Psoas muscle (tissue), 8 donors: ENCODE data around the gene MAK. TPM values are rescaled to one million over a fixed set of nuclear protein-coding genes. Genes with fewer than 3 reads are reported as not detected.
"Not testable (repeated sequence)": the region's sequence is repeated elsewhere in the genome, so short reads cannot be mapped to it uniquely, and the experiment has no call there.

Experiments
- ATAC-seq, 4 donors: fragments of 200-7000 bp; cut with Tn5 transposase; one replicate each; pipeline ENCODE4 v1.9.1; 2020; ENCODE audit warnings: moderate library complexity in 3 of 4, mild to moderate bottlenecking in 2 of 4
- DNase-seq, 2 donors: peaks; one replicate each; pipeline ENCODE4 v3.0.0-alpha.2; 2020
- H3K27ac ChIP-seq: fragments of 200-600 bp; one replicate; pipeline ENCODE4 v1.8.0; 2022
- H3K27me3 ChIP-seq, 3 donors: fragments of 200-600 bp in 1 of 3; one replicate each; pipeline versions ENCODE4 v1.6.1 to v1.8.0; 2013 to 2022; ENCODE audit warnings: low read length in 2 of 3, mild to moderate bottlenecking in 2 of 3, moderate library complexity in 1 of 3; ENCODE audit not compliant: insufficient read depth in 3 of 3
- H3K36me3 ChIP-seq, 2 donors: fragments of 200-600 bp in 1 of 2; one replicate each; pipeline versions ENCODE4 v1.6.1 to v1.8.0; 2013 to 2022; ENCODE audit warnings: low read depth in 1 of 2, mild to moderate bottlenecking in 1 of 2, moderate library complexity in 1 of 2; ENCODE audit not compliant: insufficient read depth in 1 of 2
- H3K4me1 ChIP-seq: fragments of 200-600 bp; one replicate; pipeline ENCODE4 v1.8.0; 2022
- H3K4me3 ChIP-seq: fragments of 200-600 bp; one replicate; pipeline ENCODE4 v1.8.0; 2022; ENCODE audit warnings: mild to moderate bottlenecking
- H3K9me3 ChIP-seq: fragments of 200-600 bp; one replicate; pipeline ENCODE4 v1.8.0; 2022
- CTCF ChIP-seq: fragments of 200-600 bp; IDR thresholded peaks from one replicate; pipeline ENCODE4 v1.8.0; 2022; ENCODE audit warnings: antibody characterized with exemption
- WGBS, 3 donors: extraction: QIAGEN DNeasy Blood & Tissue Kit; methylation state at CpG; one replicate each; pipeline versions ENCODE4 v1.1.6 to v1.1.7; 2013; 5-methylcytosine and 5-hydroxymethylcytosine counted together
- intact Hi-C, 2 donors: fragments of 100-400 bp; cut with DNase I; formaldehyde crosslinking; loops; one replicate each; pipeline versions ENCODE4 v1.11.0 to v1.14.2; 2022
- polyA plus RNA-seq, 3 donors: library from polyadenylated mRNA; stranded (reverse); fragments of 200-250 nt; gene quantifications; one replicate each; pipeline ENCODE4 v1.2.3, GENCODE V29; 2013
- total RNA-seq, 4 donors: library from RNA; stranded (reverse); fragmentation: NEBNext Ultra II Directional in 2 of 4; extraction: Animal tissue kit (Norgen Biotek cat#: 25700) in 2 of 4; gene quantifications; one replicate each; pipeline versions ENCODE4 v1.2.1 to v1.2.4, GENCODE V29; 2021 to 2023
- donor health status: healthy with polysubstance abuse.
- donor health status: DM: no; HTN: no; CAD: no; lungs with moderate emphysema.
- donor health status: Bipolar disorder and iron deficiency.
- donor health status: healthy.
- donor health status: DM: yes; HTN: yes; CAD: no.
- donor health status: DM: no; HTN: no; CAD: no.
- donor health status: DM: no; HTN: no; CAD: no.
- donor health status: DM: yes; HTN: yes; CAD: no.

Gene MAK
- total and polyA plus RNA-seq, 7 donors, result 0.01 to 0.09 (median 0.03) TPM; not detected in 4

GRCh38 chr6:10862361-10862760 is 24.0 kb upstream of the MAK start:
- no peak for ATAC-seq
- intact Hi-C loops, result no loop called here
- WGBS, 3 donors, result 58 to 62% (median 59%) methylated on average over 4 of the region's 4 CpGs

DNA sequence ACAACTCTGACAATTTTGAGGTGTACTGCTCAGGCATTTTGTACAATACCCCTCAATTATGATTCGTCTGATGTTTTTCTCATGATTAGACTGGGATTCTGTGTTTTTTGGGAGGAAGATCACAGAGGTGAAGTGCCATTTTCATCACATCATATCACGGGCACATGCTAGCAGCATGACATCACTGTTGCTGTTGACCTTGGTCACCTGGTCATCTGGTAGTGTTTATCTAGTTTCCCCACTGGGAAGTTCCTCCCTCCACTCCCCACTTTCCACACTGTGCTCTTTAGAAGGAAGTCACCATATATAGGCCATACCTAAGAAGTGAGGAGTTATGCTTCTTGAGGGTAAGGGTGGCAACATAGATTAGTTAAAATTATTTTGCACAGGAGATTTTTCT is 22.7 kb upstream of the MAK start:
- 83 to 89% (median 88%) methylated on average over 2 of the region's 2 CpGs for WGBS, 3 donors
- intact Hi-C loops, result no loop called here
- no peaks in the 10 kb centered on the region for H3K4me1 ChIP-seq
- H3K4me3 ChIP-seq, result no peak overlapping the region
- TF ChIP-seq CTCF, result no peak
- no peaks in the 10 kb centered on the region for H3K9me3 ChIP-seq
- no peaks in the 10 kb centered on the region for H3K27me3 ChIP-seq
- H3K36me3 ChIP-seq, result no peaks in the 10 kb centered on the region
- no peak for ATAC-seq
- H3K27ac ChIP-seq, result no peak overlapping the region
- no peak for DNase-seq

More at GRCh38 chr6:10862361-10862760, 24.0 kb upstream of the MAK start:
- TF ChIP-seq CTCF, result no peak
- Histone ChIP-seq H3K4me3 (no peak overlapping the region), H3K4me1 (no peaks in the 10 kb centered on the region), H3K27ac (no peak overlapping the region), H3K9me3 (no peaks in the 10 kb centered on the region), H3K27me3 (no peaks in the 10 kb centered on the region), H3K36me3 (no peaks in the 10 kb centered on the region)
- no peak for DNase-seq

GRCh38 chr6:10857259-10857658 is 18.9 kb upstream of the MAK start:
- intact Hi-C loops, result no loop called here
- WGBS, 3 donors, result 76 to 81% (median 81%) methylated on average over 2 of the region's 2 CpGs
- TF ChIP-seq CTCF, result no peak
- Histone ChIP-seq H3K27ac (no peak overlapping the region), H3K4me1 (no peaks in the 10 kb centered on the region), H3K9me3 (peaks cover 6% of the 10 kb centered on the region), H3K4me3 (no peak overlapping the region), H3K27me3 (no peaks in the 10 kb centered on the region), H3K36me3 (no peaks in the 10 kb centered on the region)
- no peak for DNase-seq
- no peak for ATAC-seq

DNA sequence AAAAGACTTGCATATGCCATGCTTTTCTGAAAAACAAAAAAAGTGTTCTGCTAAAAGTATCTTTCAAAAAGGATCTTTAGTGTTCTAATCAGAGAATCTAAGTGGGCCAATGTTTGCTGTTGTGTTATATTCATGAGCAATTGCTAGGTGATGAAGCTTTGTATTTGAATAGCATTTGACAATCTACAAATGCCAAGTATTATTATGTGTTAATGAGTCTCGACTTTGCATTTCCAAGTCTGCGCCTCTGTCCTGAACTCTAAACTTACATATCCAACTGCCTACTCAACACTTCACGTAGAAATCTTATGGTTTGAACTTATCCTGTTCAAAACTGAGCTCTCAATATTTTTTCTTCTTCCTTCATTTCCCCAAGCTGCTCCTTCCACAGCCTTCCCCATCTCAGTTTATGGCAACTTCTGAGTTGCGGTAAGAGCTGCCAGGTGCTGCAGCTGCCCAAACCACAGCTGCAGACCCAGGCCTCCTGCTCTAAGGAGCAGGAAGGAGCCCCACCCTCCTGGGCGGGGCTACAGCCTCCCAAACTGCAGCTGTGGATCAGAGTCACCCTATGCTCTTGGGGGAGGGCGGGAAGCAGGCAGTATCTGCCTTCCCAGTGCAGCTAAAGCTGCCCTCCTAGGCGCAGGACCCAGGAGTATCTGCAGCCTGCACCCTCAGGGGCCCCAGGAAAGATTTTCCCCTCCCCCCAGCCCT is 16.7 kb upstream of the MAK start:
- no peak for TF ChIP-seq CTCF
- WGBS, 3 donors, result 66 to 83% (median 80%) methylated on average over 7 of the region's 7 CpGs
- no peak overlapping the region for H3K4me3 ChIP-seq

DNA sequence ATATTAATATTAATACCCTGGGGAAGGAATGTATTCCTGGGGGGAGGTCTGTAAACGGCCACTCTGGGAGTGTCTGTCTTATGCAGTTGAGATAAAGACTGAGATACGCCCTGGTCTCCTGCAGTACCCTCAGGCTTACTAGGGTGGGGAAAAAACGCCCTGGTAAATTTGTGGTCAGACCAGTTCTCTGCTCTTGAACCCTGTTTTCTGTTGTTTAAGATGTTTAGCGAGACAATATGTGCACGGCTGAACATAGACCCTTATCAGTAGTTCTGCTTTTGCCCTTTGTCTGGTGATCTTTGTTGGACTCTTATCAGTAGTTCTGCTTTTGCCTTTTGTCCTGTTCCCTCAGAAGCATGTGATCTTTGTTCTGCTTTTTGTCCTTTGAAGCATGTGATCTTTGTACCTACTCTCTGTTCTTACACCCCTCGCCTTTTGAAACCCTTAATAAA is 15.5 kb upstream of the MAK start:
- H3K36me3 ChIP-seq, intact Hi-C loops, H3K9me3 ChIP-seq, H3K4me1 ChIP-seq, DNase-seq, ATAC-seq, H3K4me3 ChIP-seq, H3K27me3 ChIP-seq, H3K27ac ChIP-seq: not testable (repeated sequence)
- 83 to 88% (median 86%) methylated on average over 6 of the region's 6 CpGs for WGBS, 3 donors

More for the DNA sequence above, 16.7 kb upstream of the MAK start:
- Histone ChIP-seq H3K4me1 (no peaks in the 10 kb centered on the region), H3K9me3 (peaks cover 6% of the 10 kb centered on the region), H3K27me3 (no peaks in the 10 kb centered on the region), H3K36me3 (no peaks in the 10 kb centered on the region), H3K27ac (no peak overlapping the region)
- ATAC-seq (no peak), DNase-seq (no peak)
- intact Hi-C loops, result no loop called here
